Body of pancreas (tissue), 4 donors: ENCODE results near the gene AGAP1. TPM values are rescaled to one million over a fixed set of nuclear protein-coding genes. Genes with fewer than 3 reads are reported as not detected.
"Not testable (repeated sequence)": the region's sequence is repeated elsewhere in the genome, so short reads cannot be mapped to it uniquely, and the experiment has no call there.

Source experiments
- ATAC-seq: fragments of 150-250 bp; one replicate; pipeline ENCODE4 v1.9.1; 2016
- DNase-seq, 4 donors: peaks; one replicate each; pipeline ENCODE4 v3.0.0-alpha.2; 2019
- H3K27ac ChIP-seq, 4 donors: fragments of 200-600 bp; sonication (generic); 1 replicate in 3 of 4; 2 replicates in 1 of 4; pipeline versions ENCODE4 v1.5.1 to v1.6.1; 2016 to 2019; ENCODE audit warnings: mild to moderate bottlenecking in 1 of 4, mixed read lengths in 1 of 4, moderate library complexity in 1 of 4
- H3K27me3 ChIP-seq, 2 donors: fragments of 200-600 bp; sonication (generic); one replicate each; pipeline ENCODE4 v1.6.0; 2016; ENCODE audit warnings: mild to moderate bottlenecking in 1 of 2
- H3K36me3 ChIP-seq, 2 donors: fragments of 200-600 bp; sonication (generic); replicated peaks in 1 of 2; 2 replicates each; pipeline ENCODE4 v1.5.1; 2016; ENCODE audit warnings: low read depth in 2 of 2; ENCODE audit not compliant: insufficient read depth in 1 of 2
- H3K4me1 ChIP-seq: fragments of 200-600 bp; sonication (generic); one replicate; pipeline ENCODE4 v1.6.0; 2016
- H3K4me3 ChIP-seq, 2 donors: fragments of 200-600 bp; sonication (generic); 1 replicate in 1 of 2; 2 replicates in 1 of 2; pipeline ENCODE4 v1.5.1; 2016 to 2019
- H3K9me3 ChIP-seq, 3 donors: fragments of 200-600 bp; sonication (generic); 1 replicate in 2 of 3; 2 replicates in 1 of 3; pipeline ENCODE4 v1.5.1; 2016
- CTCF ChIP-seq, 7 experiments: fragments of 450-650 bp in 4 of 7; fragments of 200-600 bp in 3 of 7; sonication (generic) in 3 of 7; IDR thresholded peaks; one replicate each; pipeline ENCODE4 v1.5.1; 2016 to 2019; ENCODE audit warnings: antibody characterized with exemption in 7 of 7
- POLR2A ChIP-seq, 3 donors: fragments of 450-650 bp; IDR thresholded peaks; one replicate each; pipeline ENCODE4 v1.6.1; 2016; ENCODE audit warnings: antibody characterized with exemption in 3 of 3, mild to moderate bottlenecking in 2 of 3
- WGBS, 2 donors: methylation state at CpG; one replicate each; pipeline ENCODE4 v1.1.5; 2017; 5-methylcytosine and 5-hydroxymethylcytosine counted together
- intact Hi-C: fragments of 100-400 bp; cut with DNase I; formaldehyde crosslinking; loops from one replicate; pipeline ENCODE4 v1.15.1; 2023
- total RNA-seq, 2 donors: library from RNA; depleted of rRNA; stranded (reverse); fragments of >200 nt; gene quantifications; one replicate each; pipeline ENCODE4 v1.1.0, GENCODE V29; 2016

AGAP1 gene
- total RNA-seq, 2 donors from 2014 or later: 21.3 to 32.6 TPM

DNA sequence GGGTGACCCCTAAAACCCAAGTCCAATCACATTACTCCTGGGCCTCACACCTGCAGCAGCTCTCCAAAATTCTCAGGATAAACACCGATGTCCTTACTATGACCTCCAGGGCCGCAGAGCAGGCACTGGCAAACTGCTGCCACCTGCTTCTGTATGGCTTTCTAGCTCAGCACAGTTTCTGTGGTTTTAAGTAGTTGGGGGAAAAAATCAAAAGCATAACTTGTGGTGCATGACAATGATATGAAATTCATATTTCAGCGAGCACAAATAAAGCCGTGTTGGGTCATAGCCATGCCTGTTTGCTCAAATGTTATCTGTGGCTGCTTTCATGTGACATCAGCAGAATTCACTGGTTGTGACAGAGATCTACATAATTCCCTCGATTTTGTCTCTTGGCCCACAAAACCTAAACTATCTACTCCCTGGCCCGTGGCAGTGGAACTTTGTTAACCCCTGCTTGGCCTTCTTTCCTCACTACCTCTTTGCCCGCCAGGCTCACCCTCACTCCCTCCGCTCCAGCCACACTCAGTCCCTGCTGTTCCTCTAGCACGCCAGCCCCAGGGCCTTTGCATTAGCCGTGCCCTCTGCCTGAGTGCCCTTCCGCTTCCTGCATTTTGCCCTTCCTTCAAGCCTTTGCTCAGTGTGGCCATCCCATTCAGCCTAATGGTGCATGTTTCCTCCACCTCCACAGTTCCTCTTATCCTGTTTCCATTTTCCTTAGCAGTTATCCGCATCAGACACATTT is 108.3 kb downstream of the AGAP1 start:
- Histone ChIP-seq H3K27me3 (no peaks in the 10 kb centered on the region), H3K4me3 (no peak overlapping the region), H3K9me3 (no peaks in the 10 kb centered on the region), H3K27ac (no peak overlapping the region), H3K4me1 (peaks cover 29% of the 10 kb centered on the region), H3K36me3 (no peaks in the 10 kb centered on the region)
- intact Hi-C loops: no loop called here
- DNase-seq (peak in 1 of 4 donors; percentile 37), ATAC-seq (no peak)
- WGBS, 2 donors: 53 to 65% methylated on average over 12 of the region's 12 CpGs
- TF ChIP-seq POLR2A (IDR thresholded peaks at IDR 0.05): no peak
- no peak for TF ChIP-seq CTCF (IDR thresholded peaks at IDR 0.05)

DNA sequence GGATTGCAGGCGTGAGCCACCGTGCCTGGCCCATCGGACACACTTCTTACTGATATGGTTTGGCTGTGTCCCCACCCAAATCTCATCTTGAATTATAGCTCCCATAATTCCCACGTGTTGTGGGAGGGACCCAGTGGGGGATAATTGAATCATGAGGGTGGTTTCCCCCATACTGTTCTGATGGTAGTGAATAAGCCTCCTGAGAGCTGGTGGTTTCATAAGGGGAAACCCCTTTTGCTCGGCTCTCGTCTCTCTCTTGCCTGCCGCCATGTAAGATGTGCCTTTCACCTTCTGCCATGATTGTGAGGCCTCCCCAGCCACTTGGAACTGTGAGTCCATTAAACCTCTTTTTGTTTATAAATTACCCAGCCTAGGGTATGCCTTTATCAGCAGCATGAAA is 109.1 kb downstream of the AGAP1 start:
- DNase-seq, H3K9me3 ChIP-seq, H3K36me3 ChIP-seq, intact Hi-C loops, H3K27ac ChIP-seq, H3K27me3 ChIP-seq, H3K4me3 ChIP-seq, ATAC-seq: not testable (repeated sequence)
- 81 to 92% methylated on average over 6 to 7 of the region's 7 CpGs for WGBS, 2 donors
- H3K4me1 ChIP-seq: peaks cover 29% of the 10 kb centered on the region

GRCh38 chr2:235603659-235604058 is 109.8 kb downstream of the AGAP1 start:
- intact Hi-C loops: no loop called here

GRCh38 chr2:235605312-235606003 is 111.6 kb downstream of the AGAP1 start:
- Histone ChIP-seq H3K27me3 (no peaks in the 10 kb centered on the region), H3K9me3 (no peaks in the 10 kb centered on the region), H3K4me3 (no peak overlapping the region), H3K4me1 (peaks cover 27% of the 10 kb centered on the region), H3K27ac (no peak overlapping the region), H3K36me3 (no peaks in the 10 kb centered on the region)
- TF ChIP-seq CTCF (IDR thresholded peaks at IDR 0.05) (no peak), POLR2A (IDR thresholded peaks at IDR 0.05) (no peak)
- peak; percentile 69 for ATAC-seq
- DNase-seq: peak; percentile 41 to 74 (median 63)
- intact Hi-C loops: no loop called here
- WGBS, 2 donors: 44 to 65% methylated on average over 22 of the region's 22 CpGs

More at GRCh38 chr2:235603659-235604058, 109.8 kb downstream of the AGAP1 start:
- ATAC-seq: no peak
- Histone ChIP-seq H3K36me3 (no peaks in the 10 kb centered on the region), H3K27ac (no peak overlapping the region), H3K4me1 (peaks cover 29% of the 10 kb centered on the region), H3K4me3 (no peak overlapping the region), H3K9me3 (no peaks in the 10 kb centered on the region), H3K27me3 (no peaks in the 10 kb centered on the region)
- TF ChIP-seq CTCF (IDR thresholded peaks at IDR 0.05) (no peak), POLR2A (IDR thresholded peaks at IDR 0.05) (no peak)
- DNase-seq: no peak
- 88 to 91% methylated on average over 8 of the region's 8 CpGs for WGBS, 2 donors

DNA sequence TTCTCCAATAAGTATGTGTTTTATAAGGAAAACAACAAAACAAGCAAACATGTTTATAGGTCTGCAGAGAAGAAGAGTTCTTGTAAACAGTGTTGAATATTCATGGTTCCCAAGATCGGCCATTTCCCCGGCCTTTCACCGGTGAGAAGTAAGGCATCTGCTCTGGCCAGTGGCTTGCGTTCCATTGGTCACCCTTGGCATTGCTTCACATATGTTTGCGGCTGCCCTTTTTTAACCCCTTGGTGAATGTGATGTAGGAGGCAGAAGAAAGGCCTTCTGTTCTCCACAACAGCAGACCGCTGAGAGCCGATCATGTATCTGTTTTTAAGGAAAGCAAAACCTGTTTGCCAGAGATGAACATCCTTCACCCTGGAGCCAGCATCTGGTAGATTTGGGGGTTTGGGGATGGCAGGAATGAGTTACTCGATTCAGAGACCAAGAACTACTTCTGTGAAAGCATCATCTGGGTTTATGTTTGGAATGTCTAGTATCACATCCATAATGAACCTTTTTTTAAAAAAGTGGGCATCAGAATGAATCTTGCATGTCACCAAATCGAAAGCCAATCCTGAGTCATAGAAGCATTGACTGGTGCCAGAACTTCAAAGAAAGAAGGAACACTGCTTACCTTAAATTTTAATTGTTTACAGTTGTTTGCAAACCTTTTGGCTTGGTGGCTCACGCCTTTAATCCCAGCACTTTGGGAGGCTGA is 112.3 kb downstream of the AGAP1 start:
- Histone ChIP-seq H3K4me1 (peaks cover 25% of the 10 kb centered on the region), H3K27ac (no peak overlapping the region), H3K9me3 (no peaks in the 10 kb centered on the region), H3K36me3 (no peaks in the 10 kb centered on the region), H3K4me3 (no peak overlapping the region), H3K27me3 (no peaks in the 10 kb centered on the region)
- TF ChIP-seq CTCF (IDR thresholded peaks at IDR 0.05): no peak
- TF ChIP-seq POLR2A (IDR thresholded peaks at IDR 0.05): no peak
- peak in 2 of 4 donors; percentile 28 to 30 for DNase-seq
- no peak for ATAC-seq
- WGBS, 2 donors: 45 to 54% methylated on average over 10 of the region's 10 CpGs
- intact Hi-C loops: no loop called here
